ENCODE data around the gene SSTR5.

SSTR5 gene

DNA sequence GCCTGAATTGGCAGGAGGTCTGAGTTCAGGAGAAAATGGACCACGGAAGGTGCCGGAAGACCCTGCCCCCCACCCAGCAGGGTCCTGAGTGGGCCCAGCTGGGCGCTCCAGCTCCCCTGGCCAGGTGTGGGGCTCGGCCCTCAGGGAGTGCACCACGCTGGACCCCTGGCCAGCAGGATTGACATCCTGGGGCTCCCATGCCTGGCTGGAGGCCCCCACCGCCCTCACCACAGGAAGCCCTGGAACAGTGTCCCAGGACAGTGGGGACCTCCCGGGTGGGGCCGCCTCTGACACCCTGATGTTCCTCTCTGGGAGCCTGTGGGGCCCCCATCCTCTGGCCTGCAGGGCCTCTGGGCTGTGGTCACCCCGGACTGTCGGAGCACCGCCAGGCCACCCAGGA, 52.2 kb downstream of the SSTR5 start:
- no peak overlapping the region for H3K4me2 ChIP-seq
- H3K9ac ChIP-seq: no peak overlapping the region
- peaks cover 0 to 91% (median 21%) of the 10 kb centered on the region in 11 experiments; a peak in 13 of 22 replicates for H4K20me1 ChIP-seq
- no peak overlapping the region for H3K4me3 ChIP-seq
- no peak overlapping the region for H3K27ac ChIP-seq
- H3K4me1 ChIP-seq: peaks cover 7 to 26% (median 19%) of the 10 kb centered on the region in 10 experiments; a peak in 19 of 20 replicates
- H3K9me3 ChIP-seq (replicated peaks in 1 of 11): no peaks in the 10 kb centered on the region
- no peaks in the 10 kb centered on the region for H3K36me3 ChIP-seq
- peaks cover 5 to 29% (median 14%) of the 10 kb centered on the region in 11 experiments; a peak in 17 of 22 replicates for H3K27me3 ChIP-seq
- TF ChIP-seq Cebpa-rat (IDR thresholded peaks at IDR 0.05): no peak

GRCh38 chr16:1125471-1125870, 52.9 kb downstream of the SSTR5 start:
- Histone ChIP-seq H3K4me3 (no peak overlapping the region), H3K27me3 (peaks cover 5 to 22% (median 9%) of the 10 kb centered on the region in 11 experiments; a peak in 14 of 22 replicates), H3K27ac (no peak overlapping the region), H3K9ac (no peak overlapping the region), H3K9me3 (replicated peaks in 1 of 11) (no peaks in the 10 kb centered on the region), H3K4me1 (peaks cover 0 to 19% (median 12%) of the 10 kb centered on the region in 10 experiments; a peak in 17 of 20 replicates), H3K36me3 (no peaks in the 10 kb centered on the region), H4K20me1 (peaks cover 0 to 90% (median 16%) of the 10 kb centered on the region in 11 experiments; a peak in 13 of 22 replicates), H3K4me2 (no peak overlapping the region)
- TF ChIP-seq Cebpa-rat (IDR thresholded peaks at IDR 0.05): no peak

- Histone ChIP-seq H3K4me1 (peaks cover 0 to 13% (median 7%) of the 10 kb centered on the region in 10 experiments; a peak in 12 of 20 replicates), H3K27me3 (peaks cover 1 to 18% (median 9%) of the 10 kb centered on the region in 11 experiments; a peak in 12 of 22 replicates), H3K36me3 (no peaks in the 10 kb centered on the region)
Observed at GRCh38 chr16:1126044-1126443, 53.5 kb downstream of the SSTR5 start.

DNA sequence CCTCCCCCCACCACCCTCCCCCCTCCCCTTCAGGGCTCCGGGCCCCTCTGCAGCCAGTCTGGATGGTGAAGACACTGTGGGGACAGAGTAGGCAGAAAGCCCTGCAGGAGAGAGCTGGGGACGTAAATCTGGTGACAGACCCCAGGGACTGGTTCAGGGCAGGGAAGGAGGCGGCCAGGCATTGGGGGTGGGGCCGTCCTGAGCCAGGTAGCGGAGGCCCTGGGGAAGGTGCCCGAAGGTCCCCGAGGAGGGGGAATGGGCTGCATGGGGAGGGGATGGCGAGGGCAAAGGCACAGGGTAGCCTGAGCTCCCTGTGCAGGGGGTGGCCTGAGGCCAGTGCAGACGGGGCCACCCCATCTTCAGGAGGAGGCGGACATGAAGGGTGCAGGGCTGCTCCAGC, 54.0 kb downstream of the SSTR5 start:
- no peak overlapping the region for H3K4me2 ChIP-seq
- no peak overlapping the region for H3K27ac ChIP-seq
- H3K4me3 ChIP-seq: no peak overlapping the region
- no peak for TF ChIP-seq Cebpa-rat (IDR thresholded peaks at IDR 0.05)
- no peak overlapping the region for H3K9ac ChIP-seq
- H3K9me3 ChIP-seq (replicated peaks in 1 of 11): no peaks in the 10 kb centered on the region
- peaks cover 0 to 8% (median 2%) of the 10 kb centered on the region in 10 experiments; a peak in 10 of 20 replicates for H3K4me1 ChIP-seq
- peaks cover 0 to 79% (median 8%) of the 10 kb centered on the region in 11 experiments; a peak in 13 of 22 replicates for H4K20me1 ChIP-seq
- peaks cover 0 to 18% (median 9%) of the 10 kb centered on the region in 11 experiments; a peak in 10 of 22 replicates for H3K27me3 ChIP-seq
- no peaks in the 10 kb centered on the region for H3K36me3 ChIP-seq

More at GRCh38 chr16:1126044-1126443, 53.5 kb downstream of the SSTR5 start:
- H3K9me3 ChIP-seq (replicated peaks in 1 of 11): no peaks in the 10 kb centered on the region
- H3K4me2 ChIP-seq: no peak overlapping the region
- H3K27ac ChIP-seq: no peak overlapping the region
- no peak overlapping the region for H3K9ac ChIP-seq
- no peak for TF ChIP-seq Cebpa-rat (IDR thresholded peaks at IDR 0.05)
- H4K20me1 ChIP-seq: peaks cover 0 to 85% (median 12%) of the 10 kb centered on the region in 11 experiments; a peak in 13 of 22 replicates
- H3K4me3 ChIP-seq: no peak overlapping the region

DNA sequence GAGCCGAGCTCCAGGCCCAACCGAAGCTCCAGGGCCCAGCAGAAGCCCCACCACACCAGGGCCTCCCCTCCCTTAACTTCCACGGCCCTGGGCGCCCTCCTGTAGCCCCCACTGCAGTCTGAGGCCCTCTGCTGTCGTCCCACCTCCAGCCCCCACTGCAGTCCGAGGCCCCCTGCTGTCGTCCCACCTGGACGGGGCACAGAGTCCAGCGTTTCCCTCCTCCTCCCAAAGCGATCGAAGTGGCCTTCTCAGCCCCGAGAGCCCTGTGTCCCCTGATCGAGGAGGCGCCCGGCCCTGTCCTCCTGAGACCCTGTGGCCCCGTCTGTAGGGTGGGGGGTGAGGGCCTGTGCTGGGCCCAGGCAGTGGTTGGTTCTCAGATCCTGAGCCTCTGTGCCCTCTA, 54.6 kb downstream of the SSTR5 start:
- Histone ChIP-seq H3K9me3 (replicated peaks in 1 of 11) (no peaks in the 10 kb centered on the region), H3K27me3 (peaks cover 0 to 18% (median 9%) of the 10 kb centered on the region in 11 experiments; a peak in 10 of 22 replicates), H3K4me2 (no peak overlapping the region), H3K36me3 (no peaks in the 10 kb centered on the region), H4K20me1 (peaks cover 0 to 74% (median 4%) of the 10 kb centered on the region in 11 experiments; a peak in 9 of 22 replicates), H3K4me1 (peaks cover 0 to 7% (median under 1%) of the 10 kb centered on the region in 10 experiments; a peak in 7 of 20 replicates), H3K4me3 (no peak overlapping the region), H3K27ac (no peak overlapping the region), H3K9ac (no peak overlapping the region)
- no peak for TF ChIP-seq Cebpa-rat (IDR thresholded peaks at IDR 0.05)

GRCh38 chr16:1127971-1128715, 55.6 kb downstream of the SSTR5 start:
- no peak overlapping the region for H3K9ac ChIP-seq
- H3K4me2 ChIP-seq: no peak overlapping the region
- H3K4me3 ChIP-seq: no peak overlapping the region
- peaks cover 0 to 14% (median 8%) of the 10 kb centered on the region in 10 experiments; a peak in 14 of 20 replicates for H3K4me1 ChIP-seq
- TF ChIP-seq Cebpa-rat (IDR thresholded peaks at IDR 0.05): no peak
- H4K20me1 ChIP-seq: peaks cover 0 to 71% (median 0%) of the 10 kb centered on the region in 11 experiments; a peak in 8 of 22 replicates
- H3K36me3 ChIP-seq: no peaks in the 10 kb centered on the region
- no peaks in the 10 kb centered on the region for H3K9me3 ChIP-seq (replicated peaks in 1 of 11)
- H3K27ac ChIP-seq: no peak overlapping the region
- peaks cover 4 to 25% (median 13%) of the 10 kb centered on the region in 11 experiments; a peak in 14 of 22 replicates for H3K27me3 ChIP-seq

DNA sequence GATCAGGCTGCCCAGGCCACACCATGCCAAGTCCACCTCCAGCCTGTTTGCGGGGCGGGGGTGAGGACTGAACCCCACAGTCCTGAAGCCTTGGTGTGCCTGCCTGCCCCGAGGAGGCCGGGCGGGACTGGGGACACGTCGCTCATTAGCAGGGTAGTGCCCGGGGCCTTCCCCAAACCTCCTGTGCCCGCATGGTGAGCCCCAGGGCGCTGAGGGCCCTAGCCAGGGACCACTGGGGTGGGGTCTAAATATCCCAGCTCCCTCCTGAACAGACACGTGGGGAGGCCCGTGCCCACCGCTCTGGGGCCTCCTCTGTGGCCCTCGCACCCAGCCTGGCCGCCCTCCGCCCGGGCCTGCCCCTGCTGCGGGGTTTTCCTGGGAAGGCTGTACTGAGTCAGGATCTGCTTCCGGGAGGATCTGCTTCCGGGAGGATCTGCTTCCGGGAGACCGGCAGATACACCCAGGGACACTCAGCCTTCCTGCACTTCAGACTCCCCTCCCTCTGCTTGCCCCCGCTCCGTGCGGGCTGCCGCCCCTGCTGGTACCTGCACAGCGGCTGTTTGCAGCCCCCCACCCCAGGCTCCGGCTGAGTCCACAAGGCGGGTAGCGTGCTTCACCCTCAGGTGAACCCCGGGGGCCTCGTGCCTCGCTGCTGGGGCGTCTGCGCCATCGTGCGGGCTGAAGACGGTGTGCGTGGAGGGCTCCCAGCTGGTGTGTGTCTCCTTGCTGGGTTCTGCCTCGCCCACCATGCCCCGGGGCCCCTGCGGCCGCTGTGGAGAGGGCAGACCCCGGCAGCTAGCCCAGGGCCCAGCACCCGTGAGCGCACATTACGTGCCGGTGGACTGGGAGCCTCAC, 56.8 kb downstream of the SSTR5 start:
- Histone ChIP-seq H4K20me1 (peaks cover 0 to 70% (median 3%) of the 10 kb centered on the region in 11 experiments; a peak in 9 of 22 replicates), H3K9ac (no peak overlapping the region), H3K4me3 (no peak overlapping the region), H3K9me3 (replicated peaks in 1 of 11) (no peaks in the 10 kb centered on the region), H3K27ac (no peak overlapping the region), H3K4me1 (peaks cover 0 to 25% (median 18%) of the 10 kb centered on the region in 10 experiments; a peak in 14 of 20 replicates), H3K36me3 (no peaks in the 10 kb centered on the region), H3K27me3 (peaks cover 9 to 34% (median 23%) of the 10 kb centered on the region in 11 experiments; a peak in 18 of 22 replicates), H3K4me2 (no peak overlapping the region; a peak in 1 of 22 replicates)
- TF ChIP-seq Cebpa-rat (IDR thresholded peaks at IDR 0.05): no peak

- Histone ChIP-seq H3K9ac (no peak overlapping the region), H3K27me3 (peaks cover under 1 to 27% (median 19%) of the 10 kb centered on the region in 11 experiments; a peak in 17 of 22 replicates), H3K27ac (no peak overlapping the region), H4K20me1 (peaks cover 0 to 59% (median 0%) of the 10 kb centered on the region in 11 experiments; a peak in 9 of 22 replicates), H3K9me3 (replicated peaks in 1 of 11) (no peaks in the 10 kb centered on the region), H3K4me2 (no peak overlapping the region; a peak in 1 of 22 replicates), H3K36me3 (no peaks in the 10 kb centered on the region), H3K4me3 (no peak overlapping the region), H3K4me1 (peaks cover 0 to 25% (median 18%) of the 10 kb centered on the region in 10 experiments; a peak in 14 of 20 replicates)
- no peak for TF ChIP-seq Cebpa-rat (IDR thresholded peaks at IDR 0.05)
Observed at GRCh38 chr16:1130382-1130781, 57.8 kb downstream of the SSTR5 start.

All from BLaER1 treated with 17β-estradiol and CSF1 and Interleukin-3, amounts not matched to agents 10 nM and 100 nM (cell line).